Measurements from ENCODE around the gene UCHL5.

The UCHL5 gene

GRCh38 chr1:192966073-192966472, 93.1 kb downstream of the UCHL5 start:
- DNase-seq (ENCODE audit: low read depth), result no peak

- DNase-seq (ENCODE audit: low read depth), result no peak
Observed at GRCh38 chr1:192962901-192963300, 96.3 kb downstream of the UCHL5 start.
